ENCODE data around the gene PIGO.

The PIGO gene

DNA sequence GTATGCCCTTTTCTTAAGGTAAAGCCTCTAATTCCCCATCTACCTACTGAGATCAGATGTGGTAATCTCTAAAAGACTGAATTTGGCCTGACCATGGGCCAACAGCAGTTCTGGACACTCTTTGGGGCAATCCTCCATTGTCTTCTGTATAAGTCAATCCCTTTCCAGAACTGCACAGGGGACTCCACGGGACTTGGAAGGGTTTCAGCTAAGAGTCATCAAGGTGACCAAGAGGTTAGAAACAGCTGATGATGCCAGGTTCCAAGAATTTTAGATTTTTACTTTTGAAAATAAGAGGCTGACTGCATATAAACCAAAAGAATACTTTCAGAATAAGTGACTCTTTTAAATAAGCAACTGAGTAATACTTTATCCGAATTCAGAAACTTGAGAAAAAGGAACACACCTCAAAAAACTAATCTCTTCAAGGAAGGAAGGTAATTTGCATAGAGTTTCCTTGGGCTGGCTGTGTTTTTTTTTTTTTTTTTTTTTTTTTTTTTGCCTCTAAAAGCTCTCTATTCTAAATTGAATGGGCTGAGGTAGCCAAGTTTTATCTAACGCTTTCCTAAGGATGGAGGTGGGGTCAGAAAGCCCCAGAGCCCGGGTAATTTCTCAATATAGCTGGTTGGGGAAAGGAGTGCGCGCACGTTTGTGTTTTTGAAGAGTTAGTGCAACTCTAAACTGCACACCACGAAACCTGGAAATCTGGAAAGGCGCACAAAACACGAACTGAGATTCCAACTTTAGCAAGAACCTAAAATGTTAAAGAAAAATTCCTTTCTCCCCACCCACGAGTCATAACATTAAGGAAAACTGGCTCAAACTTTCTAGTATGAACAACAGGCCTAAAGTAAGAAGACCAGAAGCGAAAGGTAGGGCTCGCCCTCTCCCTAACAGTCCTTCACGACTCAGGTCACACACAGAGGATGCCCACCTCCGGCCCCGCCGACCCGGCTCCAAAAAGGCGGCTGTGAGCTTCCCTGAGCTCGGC, 25.3 kb downstream of the PIGO start:
- peak; percentile 6 for DNase-seq

- no peak for DNase-seq
Measured at GRCh38 chr9:35069020-35069419, 27.4 kb downstream of the PIGO start.

DNA sequence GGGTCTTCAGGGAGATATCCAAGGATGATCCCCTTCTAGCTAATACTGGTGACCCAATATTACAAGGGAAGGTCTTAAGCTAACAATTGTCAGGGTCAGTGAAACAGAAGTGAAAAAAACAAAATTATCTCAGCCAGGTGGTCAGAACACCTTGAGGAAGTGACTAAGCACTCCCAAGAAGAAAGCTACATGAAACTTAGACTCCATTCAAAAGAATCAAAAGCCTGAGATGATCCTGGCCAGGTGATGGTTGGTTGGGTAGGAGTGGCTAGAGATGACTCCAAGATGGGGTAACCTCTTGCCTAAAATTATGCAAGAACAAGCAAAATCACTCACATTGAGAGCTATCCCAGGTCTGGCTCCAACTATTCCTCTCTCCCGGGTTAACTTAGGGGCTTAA, 29.3 kb downstream of the PIGO start:
- DNase-seq, result no peak

GRCh38 chr9:35060548-35061207, 35.7 kb downstream of the PIGO start:
- DNase-seq, result no peak

DNA sequence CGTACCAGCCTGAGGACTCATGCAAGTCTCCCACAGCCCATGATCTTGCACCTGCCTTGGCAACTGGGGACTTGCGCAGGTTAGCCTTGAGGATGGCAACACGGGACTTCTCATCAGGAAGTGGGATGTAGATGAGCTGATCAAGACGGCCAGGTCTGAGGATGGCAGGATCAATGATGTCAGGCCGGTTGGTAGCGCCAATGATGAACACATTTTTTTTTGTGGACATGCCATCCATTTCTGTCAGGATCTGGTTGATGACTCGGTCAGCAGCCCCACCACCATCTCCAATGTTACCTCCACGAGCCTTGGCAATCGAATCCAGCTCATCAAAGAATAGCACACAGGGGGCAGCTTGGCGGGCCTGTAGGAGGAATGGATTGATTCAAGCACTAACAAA, 37.0 kb downstream of the PIGO start:
- no peak for DNase-seq

DNA sequence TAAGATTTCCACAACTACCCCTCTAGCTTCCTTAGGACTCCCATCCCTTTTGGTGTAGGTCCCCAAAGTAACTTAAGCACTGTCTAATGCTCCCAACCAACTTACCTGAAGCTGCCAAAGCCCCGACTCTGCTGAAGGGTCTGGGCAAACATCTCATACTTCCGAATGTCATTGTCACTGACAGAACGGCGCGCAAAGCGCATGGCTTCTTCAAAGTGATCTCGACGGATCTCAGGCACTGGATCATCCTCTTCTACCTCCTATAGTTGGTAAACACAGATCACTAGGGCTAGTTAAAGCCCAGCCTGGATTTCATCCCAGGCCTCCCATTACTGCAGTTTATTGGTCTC, 39.1 kb downstream of the PIGO start:
- DNase-seq, result no peak

DNA sequence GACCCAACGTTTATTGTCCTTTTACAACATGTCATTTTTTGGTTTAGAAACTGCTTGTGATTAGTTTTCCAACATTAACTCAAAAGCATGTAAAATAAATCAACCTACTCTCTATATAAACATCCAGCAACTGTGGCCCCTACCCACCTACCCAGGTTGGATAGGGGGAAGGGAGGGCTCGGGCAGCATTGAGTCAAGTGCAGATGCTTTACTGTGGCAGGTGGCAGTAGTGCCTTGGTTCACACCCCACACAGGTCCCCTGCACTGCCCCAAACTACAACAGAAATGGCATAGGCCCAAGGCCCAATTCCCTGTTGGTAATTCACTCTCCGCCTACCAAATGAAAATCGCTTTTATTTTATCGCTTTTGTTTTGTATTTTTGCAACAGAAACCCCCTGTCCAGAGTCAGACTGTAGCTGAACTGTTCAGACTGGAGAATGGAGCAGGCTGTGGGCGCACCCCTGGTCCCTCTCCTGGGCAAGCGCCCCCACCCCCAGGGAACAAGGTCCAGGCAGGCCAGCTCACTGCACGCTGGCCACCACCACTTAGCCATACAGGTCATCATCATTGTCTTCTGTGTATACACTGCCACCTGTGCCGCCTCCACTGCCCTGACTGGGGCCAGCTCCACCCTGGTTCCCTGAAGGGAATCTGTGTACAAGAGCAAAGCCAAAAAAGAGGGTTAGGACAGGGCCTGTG, 39.7 kb downstream of the PIGO start:
- no peak for DNase-seq

DNA sequence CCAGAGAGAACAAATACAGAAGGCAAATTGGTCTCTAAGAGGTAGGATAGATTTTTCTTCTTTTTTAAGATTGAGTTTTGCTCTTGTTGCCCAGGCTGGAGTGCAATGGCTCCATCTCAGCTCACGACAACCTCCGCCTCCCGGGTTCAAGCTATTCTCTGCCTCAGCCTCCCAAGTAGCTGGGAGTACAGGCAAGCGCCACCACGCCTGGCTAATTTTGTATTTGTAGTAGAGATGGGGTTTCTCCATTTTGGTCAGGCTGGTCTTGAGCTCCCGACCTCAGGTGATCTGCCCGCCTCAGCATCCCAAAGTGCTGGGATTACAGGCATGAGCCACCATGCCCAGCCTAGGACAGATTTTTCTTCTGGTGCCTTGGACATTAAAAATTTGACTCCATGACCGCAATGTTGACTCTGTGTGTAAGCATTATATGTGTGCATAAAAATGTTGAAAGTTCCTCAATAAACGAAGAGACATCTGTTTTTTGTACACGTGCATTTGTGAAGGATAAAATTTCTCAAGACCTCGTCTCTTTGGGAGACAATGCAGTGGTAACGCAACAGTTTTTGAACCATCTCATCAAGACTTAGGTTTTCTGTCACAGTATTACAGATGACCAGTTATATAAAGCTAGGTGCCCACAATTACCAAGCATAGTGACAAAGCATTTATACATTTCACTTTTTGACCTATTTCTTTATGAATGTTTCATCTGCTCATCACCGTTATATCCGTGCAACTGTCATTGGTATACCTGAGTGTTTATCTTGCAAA, 41.3 kb downstream of the PIGO start:
- no peak for DNase-seq

DNA sequence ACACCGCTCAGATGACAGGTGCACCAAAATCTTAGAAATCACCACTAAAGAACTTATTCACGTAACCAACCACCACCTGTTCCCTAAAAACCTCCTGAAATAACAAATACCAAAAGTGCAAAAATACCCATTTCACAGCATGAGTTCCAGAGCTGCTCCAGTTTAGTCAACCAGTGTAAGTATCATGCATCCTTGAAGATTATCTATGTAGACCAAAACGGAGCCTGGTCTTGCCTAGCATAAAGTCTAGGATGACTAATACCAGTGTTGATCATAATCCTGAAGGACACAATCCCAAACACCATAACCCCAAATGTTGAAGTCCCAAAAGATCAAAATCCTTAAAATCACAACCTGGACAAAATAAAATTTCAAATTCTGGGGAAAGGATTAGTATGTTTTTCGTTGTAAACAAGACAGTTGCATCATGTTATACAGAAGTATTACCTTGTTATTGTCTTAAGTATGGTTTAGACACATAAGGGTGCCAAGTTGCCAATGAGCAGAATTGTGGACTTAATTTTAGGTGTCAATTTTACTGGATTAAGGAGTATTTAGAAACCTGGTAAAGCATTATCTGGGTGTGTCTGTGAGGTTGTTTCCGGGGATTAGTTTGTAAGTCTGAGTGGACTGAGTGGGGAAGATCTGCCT, 42.1 kb downstream of the PIGO start:
- no peak for DNase-seq

DNA sequence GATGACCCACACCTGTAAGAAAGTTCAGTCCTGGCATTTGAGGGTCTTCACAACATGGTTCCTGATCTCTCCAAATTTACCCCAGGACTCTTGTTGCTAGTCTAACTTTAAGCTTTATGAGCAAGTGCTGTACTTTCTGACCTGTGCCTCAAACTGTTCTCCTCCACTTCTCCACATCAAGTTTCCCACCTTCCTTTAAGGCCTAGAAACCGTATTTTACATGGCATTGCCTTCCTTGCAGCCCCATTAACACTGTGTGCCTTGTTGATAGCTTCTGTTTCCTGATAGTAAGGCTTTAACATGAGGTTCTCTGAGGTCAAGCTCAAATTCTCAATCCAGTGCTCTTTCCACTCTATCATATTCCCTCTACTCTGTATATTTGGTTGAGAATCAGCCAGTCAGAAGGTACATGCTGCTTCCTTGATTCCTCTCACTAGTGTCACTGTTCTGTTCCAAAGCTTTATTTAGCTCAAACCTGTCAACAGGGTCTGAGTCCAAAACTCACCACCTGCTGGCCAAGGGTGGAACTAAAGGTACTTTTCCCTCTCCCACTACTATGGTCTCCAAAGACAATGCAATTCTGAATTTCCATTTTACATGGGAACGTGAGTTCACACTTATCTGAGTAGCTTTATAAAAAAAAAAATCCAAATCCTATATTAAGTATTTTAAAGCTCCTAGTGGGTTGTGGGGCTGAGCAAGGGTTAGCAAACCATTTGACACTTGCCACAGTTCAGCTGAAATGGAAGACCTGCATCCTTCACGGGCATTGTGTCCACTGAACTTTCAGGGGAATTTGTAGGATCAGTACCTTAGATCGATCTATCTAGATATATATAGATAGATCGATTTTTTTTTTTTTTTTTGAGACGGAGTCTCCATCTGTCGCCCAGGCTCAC, 45.1 kb downstream of the PIGO start:
- peak; percentile 36 for DNase-seq

DNA sequence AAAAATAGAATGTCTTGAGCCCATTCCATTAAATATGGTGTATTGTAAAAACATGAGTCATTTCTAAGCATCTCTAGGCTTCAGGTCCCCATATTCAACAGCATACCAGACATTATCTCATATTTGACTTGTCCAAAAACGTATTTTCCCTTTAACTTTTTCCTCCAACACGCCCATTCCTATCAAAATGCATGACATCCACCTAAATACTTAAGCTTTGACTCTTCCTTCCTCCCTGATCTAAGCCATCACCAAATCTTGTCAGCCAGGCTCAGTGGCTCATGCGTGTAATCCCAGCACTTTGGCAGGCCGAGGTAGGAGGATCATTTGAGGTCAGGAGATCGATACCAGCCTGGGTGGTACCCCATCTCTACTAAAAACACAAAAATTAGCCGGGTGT, 47.9 kb downstream of the PIGO start:
- DNase-seq, result no peak

DNA sequence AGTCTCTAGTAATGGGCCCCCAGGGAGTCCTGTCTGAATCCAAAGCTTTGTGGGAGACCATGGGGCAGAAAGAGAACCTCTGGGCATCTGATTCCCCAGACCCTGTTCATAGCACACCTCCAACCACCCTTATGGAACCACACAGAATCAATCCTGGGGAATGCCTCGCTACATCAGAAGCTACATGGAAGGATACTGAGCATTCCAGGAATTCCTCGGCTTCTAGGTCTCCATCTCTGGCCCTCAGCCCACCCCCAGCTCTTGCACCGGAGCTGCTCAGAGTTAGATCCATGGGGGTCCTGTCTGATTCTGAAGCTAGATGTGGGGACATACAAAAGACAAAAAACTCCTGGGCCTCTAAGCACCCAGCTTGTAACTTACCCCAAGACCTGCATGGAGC, 52.3 kb downstream of the PIGO start:
- DNase-seq, result no peak

GRCh38 chr9:35042891-35043545, 53.4 kb downstream of the PIGO start:
- no peak for DNase-seq

DNA sequence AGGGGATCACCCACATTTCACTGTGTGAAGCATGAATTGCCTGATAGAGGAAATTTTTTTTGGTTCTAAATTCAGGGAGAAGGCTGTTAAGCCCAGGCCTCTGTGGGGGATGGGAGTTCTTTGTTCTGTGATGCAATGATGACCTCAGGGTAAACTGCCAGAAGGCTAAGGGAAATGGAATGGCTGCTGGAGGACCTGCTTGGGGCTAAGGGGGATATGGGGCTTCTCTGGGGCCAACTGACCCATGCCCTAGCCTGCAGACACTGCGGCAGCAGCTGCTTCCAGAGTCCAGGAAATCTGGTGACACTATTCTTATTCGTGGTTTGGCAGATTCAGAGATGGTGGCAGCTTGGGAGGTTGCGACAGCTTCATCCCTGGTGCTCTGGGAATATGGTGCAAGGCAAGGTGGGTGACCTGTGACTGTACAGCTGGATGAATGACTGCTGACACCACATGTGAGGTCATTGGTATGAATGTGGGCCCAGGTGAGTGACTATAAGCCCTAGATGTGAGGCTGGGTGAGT, 54.2 kb downstream of the PIGO start:
- no peak for DNase-seq
